Motor neuron (in vitro differentiated cells): ENCODE results near the gene NOP14. TPM values are rescaled to one million over a fixed set of nuclear protein-coding genes. Genes with fewer than 3 reads are reported as not detected.
A peak's percentile ranks its signal among the peaks of the same experiment; 100 is the strongest.
"Not testable (repeated sequence)": the region's sequence is repeated elsewhere in the genome, so short reads cannot be mapped to it uniquely, and the experiment has no call there.

Source experiments
- ATAC-seq, 8 experiments: fragments of 200-7000 bp; cut with Tn5 transposase; replicated peaks in 6 of 8; 2 replicates each; pipeline ENCODE4 v1.8.0; 2021; ENCODE audit warnings: mild to moderate bottlenecking in 8 of 8, moderate library complexity in 8 of 8
- H3K27ac ChIP-seq, 2 donors: fragments of 250-450 bp; sonication (Bioruptor Pico); 2 replicates each; pipeline ENCODE4 v1.9.0; 2021; ENCODE audit warnings: antibody characterized with exemption in 2 of 2, mild to moderate bottlenecking in 2 of 2, moderate library complexity in 1 of 2
- H3K4me1 ChIP-seq, 2 donors: fragments of 250-450 bp; sonication (Bioruptor Pico); replicated peaks in 1 of 2; 2 replicates each; pipeline ENCODE4 v1.6.1; 2021; ENCODE audit warnings: antibody characterized with exemption in 2 of 2, mild to moderate bottlenecking in 2 of 2, moderate library complexity in 1 of 2
- H3K4me3 ChIP-seq, 5 donors: fragments of 250-450 bp; sonication (Bioruptor Pico); 2 replicates each; pipeline ENCODE4 v1.9.0; 2021; ENCODE audit warnings: antibody characterized with exemption in 5 of 5, mild to moderate bottlenecking in 5 of 5, moderate library complexity in 4 of 5
- WGBS, 10 experiments: fragments of 450-650 bp; shearing (Covaris generic); methylation state at CpG; one replicate each; pipeline ENCODE4 v1.0.0; 2022; 5-methylcytosine and 5-hydroxymethylcytosine counted together
- in situ Hi-C, 9 experiments: fragments of 400-800 bp; cut with MboI; loops; one replicate each; pipeline ENCODE4 v1.15.0; 2021; ENCODE audit warnings: low sequenced_read_pairs in 9 of 9, low pct_unique_long_range_greater_than_20kb in 2 of 9; ENCODE audit not compliant: unreplicated experiment in 9 of 9
- total RNA-seq, 8 experiments: library from RNA; unstranded; fragments of 300-600 nt; gene quantifications; 2 replicates each; pipeline versions ENCODE4 v1.2.3 to v1.2.4, GENCODE V29; 2022

Gene NOP14
- total RNA-seq, 8 experiments from 2014 or later = 8.6 to 58.0 (median 18.4) TPM

DNA sequence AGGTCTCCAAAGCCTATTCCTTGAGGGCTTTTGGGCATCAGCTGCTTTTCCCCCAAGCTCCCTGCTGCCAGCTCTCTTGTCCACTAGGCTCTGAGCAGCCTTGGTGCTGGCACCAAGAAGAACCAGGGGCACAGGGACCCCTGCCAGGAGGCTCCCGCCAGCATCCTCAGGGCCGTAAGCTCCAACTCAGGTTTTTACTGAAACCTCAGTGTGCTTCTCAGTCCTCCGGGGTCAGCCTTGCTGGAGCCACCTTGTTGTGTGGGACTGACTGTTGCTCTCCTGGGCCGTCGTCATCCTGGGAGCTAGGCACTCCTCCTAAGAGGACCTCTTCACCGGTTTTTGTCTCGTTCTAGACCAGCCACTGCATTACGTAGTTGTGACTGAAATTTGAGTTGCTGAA is 38.9 kb downstream of the NOP14 start:
- WGBS, 10 experiments = 70 to 84% (median 80%) methylated on average over 1 to 6 of the region's 8 CpGs; no CpG with 5 or more reads in 5 of the 10 experiments
- ATAC-seq = no peak
- in situ Hi-C loops = no loop called here
- H3K4me3 ChIP-seq = no peak overlapping the region
- H3K4me1 ChIP-seq = peaks cover 0 to 9% of the 10 kb centered on the region in 2 donors
- no peak overlapping the region for H3K27ac ChIP-seq

DNA sequence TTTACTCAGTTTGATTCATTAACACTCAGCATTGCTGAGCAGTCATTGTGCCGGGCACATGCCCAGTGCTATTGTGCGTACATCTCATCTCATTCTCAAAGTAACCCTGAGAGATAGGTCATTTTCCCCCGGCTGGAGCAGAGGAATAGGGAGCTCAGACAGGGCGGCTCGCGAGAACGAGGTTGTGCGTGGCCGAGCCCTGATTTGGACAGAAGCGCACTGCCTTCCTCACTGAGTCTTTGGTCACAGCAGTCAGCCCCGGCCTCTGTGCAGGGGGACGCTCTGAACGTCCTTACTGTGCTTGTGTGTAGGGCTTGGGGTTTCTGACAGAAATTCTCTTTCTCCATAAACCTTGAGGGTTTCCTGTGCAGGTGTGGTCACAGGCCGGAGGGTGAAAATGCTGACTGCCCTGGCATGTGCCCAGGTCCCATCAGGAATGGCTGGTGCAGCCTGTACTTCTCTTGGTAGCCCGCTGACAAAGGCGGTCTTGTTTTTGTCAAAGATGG is 39.5 kb downstream of the NOP14 start:
- in situ Hi-C loops = no loop called here
- peak in 5 of 8 experiments; percentile 50 to 83 (median 57) for ATAC-seq
- Histone ChIP-seq H3K4me1 (peaks cover 0 to 9% of the 10 kb centered on the region in 2 donors), H3K4me3 (no peak overlapping the region), H3K27ac (no peak overlapping the region)
- WGBS, 10 experiments = 50 to 100% (median 88%) methylated on average over 1 to 12 of the region's 16 CpGs; no CpG with 5 or more reads in 3 of the 10 experiments

DNA sequence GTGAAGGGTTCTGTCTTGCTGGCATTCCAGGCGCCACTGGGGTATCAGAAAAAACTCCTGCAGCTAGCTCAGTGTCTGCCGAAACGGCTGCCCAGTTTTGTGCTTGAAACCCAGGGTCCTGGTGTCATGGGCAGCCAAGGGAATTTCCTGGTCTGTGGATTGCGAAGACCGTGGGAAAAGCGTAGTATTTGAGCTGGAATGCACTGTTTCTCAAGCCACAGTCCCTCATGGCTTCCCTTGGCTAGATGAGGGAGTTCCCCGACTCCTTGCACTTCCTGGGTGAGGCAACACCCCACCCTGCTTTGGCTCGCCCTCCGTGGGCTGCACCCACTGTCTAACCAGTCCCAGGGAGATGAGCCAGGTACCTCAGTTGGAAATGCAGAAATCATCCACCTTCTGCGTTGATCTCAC is 40.1 kb downstream of the NOP14 start:
- Histone ChIP-seq H3K4me1 (peaks cover 0 to 9% of the 10 kb centered on the region in 2 donors), H3K4me3 (no peak overlapping the region), H3K27ac (peak overlapping the region in 1 of 2 donors; percentile 52)
- WGBS, 10 experiments = 67 to 100% (median 80%) methylated on average over 1 to 4 of the region's 10 CpGs; no CpG with 5 or more reads in 3 of the 10 experiments
- peak in 6 of 8 experiments; percentile 6 to 38 (median 16) for ATAC-seq
- in situ Hi-C loops = no loop called here

DNA sequence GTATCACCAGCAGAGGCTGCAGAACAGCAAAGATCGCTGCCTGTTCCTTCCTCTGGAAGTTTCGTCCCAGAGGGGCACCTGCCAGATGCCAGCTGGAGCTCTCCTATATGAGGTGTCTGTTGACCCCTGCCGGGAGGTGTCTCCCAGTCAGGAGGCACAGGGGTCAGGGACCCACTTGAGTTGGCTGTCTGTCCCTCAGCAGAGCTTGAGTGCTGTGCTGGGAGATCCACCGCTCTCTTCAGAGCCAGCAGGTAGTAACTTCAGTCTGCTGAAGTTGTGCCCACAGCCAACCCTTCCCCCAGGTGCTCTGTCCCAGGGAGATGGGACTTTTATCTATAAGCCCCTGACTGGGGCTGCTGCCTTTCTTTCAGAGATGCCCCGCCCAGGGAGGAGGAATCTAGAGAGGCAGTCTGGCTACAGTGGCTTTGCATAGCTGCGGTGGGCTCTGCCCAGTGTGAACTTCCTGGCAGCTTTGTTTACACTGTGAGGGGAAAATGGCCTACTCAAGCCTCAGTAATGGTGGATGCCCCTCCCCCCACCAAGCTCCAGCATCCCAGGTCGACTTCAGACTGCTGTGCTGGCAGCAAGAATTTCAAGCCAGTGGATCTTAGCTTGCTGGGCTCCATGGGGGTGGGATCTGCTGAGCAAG is 40.6 kb downstream of the NOP14 start:
- WGBS, 10 experiments = 0 to 80% (median 60%) methylated on average over 1 to 2 of the region's 7 CpGs; no CpG with 5 or more reads in 5 of the 10 experiments
- H3K4me3 ChIP-seq, ATAC-seq, in situ Hi-C loops, H3K4me1 ChIP-seq: not testable (repeated sequence)
- peak overlapping the region in 1 of 2 donors; percentile 52 for H3K27ac ChIP-seq

DNA sequence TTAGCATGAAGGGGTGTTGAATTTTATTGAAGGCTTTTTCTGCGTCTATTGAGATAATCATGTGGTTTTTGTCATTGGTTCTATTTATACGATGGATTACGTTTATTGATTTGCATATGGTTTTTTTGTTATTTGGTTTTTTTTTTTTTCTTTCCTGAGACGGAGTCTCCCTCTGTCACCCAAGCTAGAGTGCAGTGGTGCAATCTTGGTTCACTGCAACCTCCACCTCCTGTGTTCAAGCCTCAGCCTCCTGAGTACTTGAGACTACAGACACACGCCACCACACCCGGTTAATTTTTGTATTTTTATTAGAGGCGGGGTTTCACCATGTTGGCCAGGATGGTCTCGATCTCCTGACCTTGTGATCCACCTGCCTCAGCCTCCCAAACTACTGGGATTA is 44.5 kb downstream of the NOP14 start:
- 87 to 100% (median 100%) methylated on average over 2 to 6 of the region's 8 CpGs; no CpG with 5 or more reads in 4 of the 10 experiments for WGBS, 10 experiments
- H3K4me3 ChIP-seq, H3K27ac ChIP-seq, in situ Hi-C loops, H3K4me1 ChIP-seq, ATAC-seq: not testable (repeated sequence)

DNA sequence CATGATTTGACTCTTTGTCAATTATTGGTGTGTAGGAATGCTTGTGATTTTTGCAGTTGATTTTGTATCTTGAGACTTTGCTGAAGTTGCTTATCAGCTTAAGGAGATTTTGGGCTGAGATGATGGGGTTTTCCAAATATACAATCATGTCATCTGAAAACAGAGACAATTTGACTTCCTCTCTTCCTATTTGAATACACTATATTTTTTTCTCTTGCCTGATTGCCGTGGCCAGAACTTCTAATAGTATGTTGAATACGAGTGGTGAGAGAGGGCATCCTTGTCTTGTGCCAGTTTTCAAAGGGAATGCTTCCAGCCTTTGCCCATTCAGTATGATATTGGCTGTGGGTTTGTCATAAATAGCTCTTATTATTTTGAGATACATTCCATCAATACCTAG is 44.9 kb downstream of the NOP14 start:
- in situ Hi-C loops, H3K27ac ChIP-seq, ATAC-seq, H3K4me3 ChIP-seq, H3K4me1 ChIP-seq: not testable (repeated sequence)
- 100% methylated on average over 1 to 2 of the region's 2 CpGs; no CpG with 5 or more reads in 3 of the 10 experiments for WGBS, 10 experiments

DNA sequence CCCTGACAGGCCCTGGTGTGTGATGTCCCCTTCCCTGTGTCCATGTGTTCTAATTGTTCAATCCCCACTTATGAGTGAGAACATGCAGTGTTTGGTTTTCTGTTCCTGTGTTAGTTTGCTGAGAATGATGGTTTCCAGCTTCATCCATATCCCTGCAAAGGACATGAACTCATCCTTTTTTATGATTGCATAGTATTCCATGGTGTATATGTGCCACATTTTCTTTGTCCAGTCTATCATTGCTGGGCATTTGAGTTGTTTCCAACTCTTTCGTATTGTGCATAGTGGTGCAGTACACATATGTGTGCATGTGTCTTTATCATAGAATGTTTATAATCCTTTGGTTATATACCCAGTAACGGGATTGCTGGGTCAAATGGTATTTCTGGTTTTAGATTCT is 46.5 kb downstream of the NOP14 start:
- ATAC-seq, H3K4me1 ChIP-seq, H3K27ac ChIP-seq, in situ Hi-C loops, H3K4me3 ChIP-seq: not testable (repeated sequence)
- 92 to 100% (median 100%) methylated on average over 1 to 2 of the region's 2 CpGs; no CpG with 5 or more reads in 6 of the 10 experiments for WGBS, 10 experiments

DNA sequence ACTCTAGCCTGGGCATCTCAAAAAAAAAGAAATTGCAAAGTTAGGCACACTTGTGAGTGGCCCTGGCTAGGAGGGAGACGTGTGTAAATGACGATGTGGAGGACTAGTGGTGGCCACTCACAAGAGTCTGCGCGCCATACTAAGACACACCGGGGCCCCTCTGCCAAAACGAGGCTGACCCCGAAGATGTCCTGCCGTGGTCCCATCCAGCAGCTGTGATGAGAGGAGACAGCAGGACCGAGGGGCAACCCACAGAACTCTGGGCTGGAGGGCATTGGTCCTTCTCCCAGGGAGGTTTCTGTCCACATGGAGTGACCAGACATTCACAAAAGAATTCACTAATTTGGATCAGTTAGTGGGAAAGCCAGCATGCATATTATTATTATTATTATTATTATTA is 47.4 kb downstream of the NOP14 start:
- 79 to 100% (median 80%) methylated on average over 1 to 6 of the region's 9 CpGs; no CpG with 5 or more reads in 7 of the 10 experiments for WGBS, 10 experiments
- H3K27ac ChIP-seq = no peak overlapping the region
- no peak for ATAC-seq
- no peak overlapping the region for H3K4me3 ChIP-seq
- in situ Hi-C loops = no loop called here
- no peaks in the 10 kb centered on the region for H3K4me1 ChIP-seq

DNA sequence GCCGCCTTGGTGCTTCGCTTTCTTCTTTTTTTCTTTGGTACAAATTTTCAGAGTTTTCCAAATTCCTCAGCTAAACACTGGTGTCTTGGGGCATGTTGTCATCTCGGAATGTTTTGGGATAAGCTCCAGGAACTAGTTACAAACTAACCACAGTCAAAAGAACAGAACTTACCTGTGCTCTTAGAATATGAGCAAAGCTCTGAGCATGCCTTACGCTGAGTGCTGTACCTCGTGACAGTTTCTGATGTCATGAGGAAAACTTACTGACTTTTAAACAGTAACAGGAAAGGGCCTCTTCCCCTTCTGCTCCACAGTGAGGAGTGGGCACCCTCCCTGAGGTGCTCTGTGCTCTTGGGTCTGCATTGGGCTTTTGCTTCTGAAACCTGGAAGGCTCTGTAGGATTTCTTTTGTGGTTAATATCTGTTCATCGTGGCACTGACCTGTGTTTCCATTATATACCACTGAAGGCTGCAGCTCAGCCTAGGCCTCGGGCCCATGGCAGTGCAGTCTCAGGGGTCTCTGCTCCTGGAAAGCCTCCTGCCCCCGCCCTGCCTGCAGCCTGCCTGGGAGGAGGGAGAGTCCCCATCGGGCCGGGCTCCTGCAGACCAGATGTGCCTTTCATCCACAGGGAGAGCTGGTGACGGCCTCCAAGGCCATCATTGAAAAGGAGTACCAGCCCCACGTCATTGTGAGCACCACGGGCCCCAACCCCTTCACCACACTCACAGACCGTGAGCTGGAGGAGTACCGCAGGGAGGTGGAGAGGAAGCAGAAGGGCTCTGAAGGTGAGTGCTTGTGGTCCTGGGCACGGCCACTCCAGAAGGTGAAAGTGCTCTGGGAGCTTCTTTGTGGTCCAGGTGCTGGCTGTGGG is 48.7 kb downstream of the NOP14 start:
- in situ Hi-C loops = no loop called here
- H3K4me1 ChIP-seq = no peaks in the 10 kb centered on the region
- WGBS, 10 experiments = 72 to 100% (median 92%) methylated on average over 1 to 8 of the region's 16 CpGs; no CpG with 5 or more reads in 2 of the 10 experiments
- no peak for ATAC-seq
- H3K27ac ChIP-seq = no peak overlapping the region
- no peak overlapping the region for H3K4me3 ChIP-seq

DNA sequence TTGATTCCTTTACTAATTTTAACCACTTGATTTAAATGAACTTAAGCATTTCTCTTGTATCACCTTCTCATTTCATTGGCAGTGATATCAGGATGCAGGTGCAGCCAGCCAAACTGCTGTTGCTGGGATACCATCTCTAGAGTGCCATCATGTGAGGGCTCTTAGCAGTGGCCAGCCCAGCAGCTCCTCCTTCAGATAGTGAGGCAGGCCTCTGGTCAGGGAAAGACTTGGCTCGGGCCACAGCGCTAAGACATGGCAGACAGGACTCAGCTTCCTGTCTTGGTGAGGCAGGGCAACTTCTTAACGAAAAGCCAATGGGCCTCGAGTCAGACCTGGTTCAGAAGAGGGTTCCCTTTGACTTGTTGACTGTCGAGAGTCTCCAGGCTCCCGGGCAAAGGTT is 50.0 kb downstream of the NOP14 start:
- WGBS, 10 experiments = 80 to 93% (median 90%) methylated on average over 1 to 6 of the region's 6 CpGs; no CpG with 5 or more reads in 5 of the 10 experiments
- no peaks in the 10 kb centered on the region for H3K4me1 ChIP-seq
- peak in 1 of 8 experiments; percentile 36 for ATAC-seq
- in situ Hi-C loops = no loop called here
- no peak overlapping the region for H3K4me3 ChIP-seq
- no peak overlapping the region for H3K27ac ChIP-seq

DNA sequence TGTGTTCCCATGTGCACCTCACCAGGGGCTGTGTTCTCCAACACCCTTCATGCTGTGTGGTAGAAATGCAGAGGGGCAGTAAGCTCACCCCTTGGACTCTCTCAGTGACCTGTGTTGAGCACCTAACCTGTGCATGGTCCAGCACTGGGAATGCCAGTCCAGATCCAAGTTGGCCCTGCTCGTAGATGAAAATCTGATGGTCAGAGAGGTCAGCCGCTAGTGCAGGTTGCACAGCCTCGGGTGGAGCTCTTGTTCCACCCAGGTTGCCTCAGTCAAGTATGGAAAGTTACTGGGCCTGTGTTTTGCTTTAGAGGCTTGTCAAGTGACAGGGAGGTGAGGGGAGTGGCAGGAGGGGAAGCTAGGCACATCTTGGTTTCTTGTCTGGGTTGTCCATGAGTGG is 51.3 kb downstream of the NOP14 start:
- H3K4me3 ChIP-seq = no peak overlapping the region
- WGBS, 10 experiments = 90 to 100% (median 100%) methylated on average over 1 to 3 of the region's 3 CpGs; no CpG with 5 or more reads in 7 of the 10 experiments
- H3K4me1 ChIP-seq = no peaks in the 10 kb centered on the region
- H3K27ac ChIP-seq = no peak overlapping the region
- no peak for ATAC-seq
- in situ Hi-C loops = no loop called here

DNA sequence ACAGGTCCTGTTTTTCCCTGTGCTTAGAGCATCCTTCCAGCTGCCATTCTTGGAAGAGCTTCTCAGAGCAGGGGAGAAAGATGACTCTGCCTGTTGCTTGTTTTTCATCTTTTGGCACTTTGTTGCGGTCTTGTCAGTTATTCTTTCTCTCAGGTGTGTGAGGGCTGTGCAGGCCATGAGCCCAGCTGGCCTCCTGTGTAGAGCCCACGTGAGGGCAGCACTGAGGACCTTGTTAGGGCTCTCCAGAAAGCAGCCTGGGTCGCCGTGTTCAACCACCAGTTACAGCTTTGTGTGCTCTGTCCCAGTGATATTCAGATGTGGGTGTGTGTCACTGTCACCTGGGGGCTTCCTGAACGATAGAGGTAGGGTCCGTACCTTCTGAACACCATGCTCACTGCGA is 52.8 kb downstream of the NOP14 start:
- Histone ChIP-seq H3K4me3 (no peak overlapping the region), H3K27ac (no peak overlapping the region), H3K4me1 (no peaks in the 10 kb centered on the region)
- no peak for ATAC-seq
- in situ Hi-C loops = no loop called here
- WGBS, 10 experiments = 67 to 100% (median 88%) methylated on average over 1 to 5 of the region's 7 CpGs; no CpG with 5 or more reads in 4 of the 10 experiments

DNA sequence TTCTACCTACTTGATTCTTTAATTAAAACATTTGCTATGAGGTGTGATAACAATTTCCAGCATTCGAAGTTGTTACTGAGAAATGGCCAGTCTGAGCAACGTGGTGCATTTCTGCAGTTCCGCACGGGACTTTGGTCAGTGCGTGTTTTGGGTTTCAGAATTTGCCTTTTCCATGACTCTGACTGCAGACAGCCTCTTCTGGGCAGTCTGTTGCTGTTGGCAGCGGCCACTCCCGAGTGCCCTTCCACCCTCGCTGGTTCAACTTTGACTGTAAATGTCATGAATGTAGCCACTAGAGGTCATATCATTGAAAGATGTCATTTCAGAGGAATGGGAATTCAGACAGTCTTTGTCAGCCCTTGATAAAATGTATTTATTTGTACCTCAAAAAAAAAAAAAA is 53.6 kb downstream of the NOP14 start:
- Histone ChIP-seq H3K4me1 (no peaks in the 10 kb centered on the region), H3K4me3 (no peak overlapping the region), H3K27ac (no peak overlapping the region)
- 86 to 100% (median 99%) methylated on average over 1 to 8 of the region's 8 CpGs; no CpG with 5 or more reads in 3 of the 10 experiments for WGBS, 10 experiments
- in situ Hi-C loops = no loop called here
- ATAC-seq = no peak
